H9 (cell line): Measurements from ENCODE around the gene MED25. TPM values are rescaled to one million over a fixed set of nuclear protein-coding genes. Genes with fewer than 3 reads are reported as not detected.

Experiments
- DNase-seq: peaks from one replicate; pipeline ENCODE4 v3.0.0-alpha.2; 2017
- H2AFZ ChIP-seq: one replicate; pipeline ENCODE4 v1.6.1; 2013; ENCODE audit warnings: mild to moderate bottlenecking, low read length, control low read depth, moderate library complexity
- H2AK5ac ChIP-seq: 2 replicates; pipeline ENCODE4 v1.6.1; 2013; ENCODE audit warnings: low read length, control low read depth, mixed read lengths; ENCODE audit not compliant: insufficient read length
- H2BK120ac ChIP-seq: one replicate; pipeline ENCODE4 v1.6.1; 2013; ENCODE audit warnings: low read depth, mild to moderate bottlenecking, low read length, control low read depth, inconsistent platforms; ENCODE audit not compliant: poor library complexity, severe bottlenecking
- H2BK12ac ChIP-seq: 2 replicates; pipeline ENCODE4 v1.6.1; 2013; ENCODE audit warnings: low read length, control low read depth, mixed read lengths, low read depth; ENCODE audit not compliant: insufficient read length
- H2BK15ac ChIP-seq: 2 replicates; pipeline ENCODE4 v1.6.1; 2013; ENCODE audit warnings: low read depth, low read length, control low read depth
- H2BK20ac ChIP-seq: one replicate; pipeline ENCODE4 v1.6.1; 2013; ENCODE audit warnings: low read depth, mild to moderate bottlenecking, low read length, control low read depth, inconsistent platforms; ENCODE audit not compliant: poor library complexity, severe bottlenecking
- H2BK5ac ChIP-seq: 2 replicates; pipeline ENCODE4 v1.6.1; 2013; ENCODE audit warnings: low read length, control low read depth, mixed read lengths; ENCODE audit not compliant: insufficient read length
- H3K14ac ChIP-seq: 2 replicates; pipeline ENCODE4 v1.6.1; 2013; ENCODE audit warnings: low read length, control low read depth; ENCODE audit not compliant: insufficient read depth
- H3K18ac ChIP-seq: 2 replicates; pipeline ENCODE4 v1.6.1; 2013; ENCODE audit warnings: low read depth, mild to moderate bottlenecking, mixed read lengths, low read length, control low read depth; ENCODE audit not compliant: insufficient read length
- H3K23ac ChIP-seq: 2 replicates; pipeline ENCODE4 v1.6.1; 2013; ENCODE audit warnings: low read length, control low read depth, mixed read lengths, low read depth; ENCODE audit not compliant: insufficient read length
- H3K23me2 ChIP-seq: 2 replicates; pipeline ENCODE4 v1.6.1; 2013; ENCODE audit warnings: low read depth, mild to moderate bottlenecking, mixed read lengths, low read length, control low read depth; ENCODE audit not compliant: insufficient read length, poor library complexity, severe bottlenecking
- H3K27ac ChIP-seq: 2 replicates; pipeline ENCODE4 v1.5.1; 2013; ENCODE audit warnings: low read length, control low read depth, mixed read lengths, low read depth; ENCODE audit not compliant: insufficient read length
- H3K27me3 ChIP-seq: 2 replicates; pipeline ENCODE4 v1.6.1; 2013; ENCODE audit warnings: low read length, control low read depth, inconsistent platforms; ENCODE audit not compliant: insufficient read depth
- H3K4ac ChIP-seq: 2 replicates; pipeline ENCODE4 v1.6.1; 2013; ENCODE audit warnings: low read depth, mild to moderate bottlenecking, control low read depth, inconsistent platforms, low read length, moderate library complexity
- H3K4me1 ChIP-seq: 2 replicates; pipeline ENCODE4 v1.6.1; 2013; ENCODE audit warnings: low read length, control low read depth, inconsistent platforms; ENCODE audit not compliant: insufficient read depth
- H3K4me2 ChIP-seq: 2 replicates; pipeline ENCODE4 v1.6.1; 2013; ENCODE audit warnings: low read length, control low read depth, mixed read lengths; ENCODE audit not compliant: insufficient read length, insufficient read depth
- H3K56ac ChIP-seq: 2 replicates; pipeline ENCODE4 v1.6.1; 2013; ENCODE audit warnings: low read depth, mild to moderate bottlenecking, mixed read lengths, low read length, control low read depth; ENCODE audit not compliant: insufficient read length
- H3K79me1 ChIP-seq: 2 replicates; pipeline ENCODE4 v1.6.1; 2013; ENCODE audit warnings: low read depth, mild to moderate bottlenecking, moderate library complexity, low read length, control low read depth, inconsistent platforms; ENCODE audit not compliant: insufficient read depth, poor library complexity, severe bottlenecking
- H3K79me2 ChIP-seq: 2 replicates; pipeline ENCODE4 v1.6.1; 2013; ENCODE audit warnings: low read length, control low read depth, inconsistent platforms; ENCODE audit not compliant: insufficient read depth
- H3K9ac ChIP-seq: 2 replicates; pipeline ENCODE4 v1.6.1; 2013; ENCODE audit warnings: low read length, control low read depth, mixed read lengths; ENCODE audit not compliant: insufficient read length; ENCODE audit errors: extremely low read depth
- H3K9me3 ChIP-seq: one replicate; pipeline ENCODE4 v1.6.1; 2013; ENCODE audit warnings: low read depth, low read length, inconsistent platforms; ENCODE audit not compliant: control insufficient read depth
- H3T11ph ChIP-seq: one replicate; pipeline ENCODE4 v1.6.1; 2013; ENCODE audit warnings: mild to moderate bottlenecking, low read length, control low read depth, inconsistent platforms
- H4K20me1 ChIP-seq: one replicate; pipeline ENCODE4 v1.6.1; 2013; ENCODE audit not compliant: control insufficient read depth, insufficient read length, insufficient read depth
- H4K5ac ChIP-seq: 2 replicates; pipeline ENCODE4 v1.6.1; 2013; ENCODE audit warnings: low read depth, mild to moderate bottlenecking, mixed read lengths, low read length, control low read depth; ENCODE audit not compliant: insufficient read length
- H4K8ac ChIP-seq: replicated peaks from 2 replicates; pipeline ENCODE4 v1.6.1; 2013; ENCODE audit warnings: low read length, control low read depth, mixed read lengths, low read depth; ENCODE audit not compliant: insufficient read length
- H4K91ac ChIP-seq: 2 replicates; pipeline ENCODE4 v1.6.1; 2013; ENCODE audit warnings: low read depth, mild to moderate bottlenecking, moderate library complexity, mixed read lengths, low read length, control low read depth; ENCODE audit not compliant: insufficient read length
- H3K27ac Mint-ChIP-seq, 3 experiments: 2 replicates in 2 of 3; 3 replicates in 1 of 3; pipeline ENCODE4 v1.8.0; 2020 to 2021; ENCODE audit warnings: mixed read lengths in 3 of 3, mild to moderate bottlenecking in 1 of 3, moderate library complexity in 1 of 3
- H3K27me3 Mint-ChIP-seq: 2 replicates; pipeline ENCODE4 v1.8.0; 2021; ENCODE audit warnings: low read depth, mild to moderate bottlenecking, moderate library complexity, mixed read lengths
- H3K36me3 Mint-ChIP-seq, 3 experiments: 2 replicates in 2 of 3; 3 replicates in 1 of 3; pipeline ENCODE4 v1.8.0; 2020 to 2021; ENCODE audit warnings: low read depth in 3 of 3, mixed read lengths in 3 of 3; ENCODE audit not compliant: insufficient read depth in 1 of 3
- H3K4me1 Mint-ChIP-seq, 2 experiments: 2 replicates each; pipeline ENCODE4 v1.8.0; 2020; ENCODE audit warnings: mixed read lengths in 2 of 2
- H3K4me3 Mint-ChIP-seq, 2 experiments: 2 replicates in 1 of 2; 3 replicates in 1 of 2; pipeline ENCODE4 v1.8.0; 2020 to 2021; ENCODE audit warnings: mild to moderate bottlenecking in 2 of 2, mixed read lengths in 2 of 2, moderate library complexity in 1 of 2
- H3K9me3 Mint-ChIP-seq, 2 experiments: 2 replicates in 1 of 2; 3 replicates in 1 of 2; pipeline ENCODE4 v1.8.0; 2020; ENCODE audit warnings: mild to moderate bottlenecking in 2 of 2, mixed read lengths in 2 of 2, moderate library complexity in 1 of 2
- WGBS: extraction: QIAGEN DNeasy Blood & Tissue Kit; methylation state at CpG from one replicate; pipeline ENCODE4 v1.1.7; 2013; ENCODE audit warnings: missing lambda C conversion rate, low lambda C conversion rate, mixed read lengths; ENCODE audit not compliant: insufficient read length; ENCODE audit errors: extremely low coverage; 5-methylcytosine and 5-hydroxymethylcytosine counted together
- total RNA-seq: library from RNA; stranded (reverse); gene quantifications from 2 replicates; pipeline ENCODE4 v1.2.1, GENCODE V29; 2021
- TF ChIP-seq, protein P1 (sequence below): fragments of 200-600 bp; sonication (generic); conservative IDR thresholded peaks from 3 replicates; pipeline ENCODE4 v1.8.0; 2021; ENCODE audit warnings: antibody characterized with exemption, mild to moderate bottlenecking

The MED25 gene
- total RNA-seq, 1 experiment from 2014 or later, result 77.5 TPM

GRCh38 chr19:49854378-49855263 is 36.5 kb downstream of the MED25 start:
- Histone ChIP-seq H2AK5ac (no peak overlapping the region), H3K27ac (no peak overlapping the region), H2BK12ac (no peak overlapping the region), H3K18ac (no peak overlapping the region), H3K56ac (no peak overlapping the region), H4K20me1 (peaks cover 6% of the 10 kb centered on the region), H3K9me3 (no peaks in the 10 kb centered on the region), H3K4me1 (no peaks in the 10 kb centered on the region; the same call in 1 of the 2 replicates), H2AFZ (no peak overlapping the region), H3K4me2 (no peak overlapping the region), H2BK15ac (no peak overlapping the region), H4K91ac (no peak overlapping the region), H3T11ph (no peak overlapping the region), H3K79me1 (peaks cover 11% of the 10 kb centered on the region), H4K5ac (no peak overlapping the region), H2BK120ac (no peak overlapping the region), H2BK5ac (no peak overlapping the region), H3K23me2 (peaks cover 10% of the 10 kb centered on the region), H3K9ac (no peak overlapping the region), H3K4ac (no peak overlapping the region), H3K23ac (no peak overlapping the region), H3K79me2 (peaks cover 9% of the 10 kb centered on the region; the same call in 1 of the 2 replicates), H2BK20ac (no peak overlapping the region), H3K27me3 (no peaks in the 10 kb centered on the region), H4K8ac (no peak overlapping the region), H3K14ac (no peak overlapping the region)
- Mint-ChIP-seq H3K4me1 (peaks cover 22 to 24% of the 10 kb centered on the region in 2 experiments), H3K9me3 (no peaks in the 10 kb centered on the region; a peak in 1 of 5 replicates), H3K27ac (no peak overlapping the region), H3K27me3 (peaks cover 2% of the 10 kb centered on the region; the same call in 1 of the 2 replicates), H3K36me3 (peaks cover 26 to 65% (median 60%) of the 10 kb centered on the region in 3 experiments), H3K4me3 (no peak overlapping the region)
- no peak for DNase-seq
- TF ChIP-seq, protein P1, sequence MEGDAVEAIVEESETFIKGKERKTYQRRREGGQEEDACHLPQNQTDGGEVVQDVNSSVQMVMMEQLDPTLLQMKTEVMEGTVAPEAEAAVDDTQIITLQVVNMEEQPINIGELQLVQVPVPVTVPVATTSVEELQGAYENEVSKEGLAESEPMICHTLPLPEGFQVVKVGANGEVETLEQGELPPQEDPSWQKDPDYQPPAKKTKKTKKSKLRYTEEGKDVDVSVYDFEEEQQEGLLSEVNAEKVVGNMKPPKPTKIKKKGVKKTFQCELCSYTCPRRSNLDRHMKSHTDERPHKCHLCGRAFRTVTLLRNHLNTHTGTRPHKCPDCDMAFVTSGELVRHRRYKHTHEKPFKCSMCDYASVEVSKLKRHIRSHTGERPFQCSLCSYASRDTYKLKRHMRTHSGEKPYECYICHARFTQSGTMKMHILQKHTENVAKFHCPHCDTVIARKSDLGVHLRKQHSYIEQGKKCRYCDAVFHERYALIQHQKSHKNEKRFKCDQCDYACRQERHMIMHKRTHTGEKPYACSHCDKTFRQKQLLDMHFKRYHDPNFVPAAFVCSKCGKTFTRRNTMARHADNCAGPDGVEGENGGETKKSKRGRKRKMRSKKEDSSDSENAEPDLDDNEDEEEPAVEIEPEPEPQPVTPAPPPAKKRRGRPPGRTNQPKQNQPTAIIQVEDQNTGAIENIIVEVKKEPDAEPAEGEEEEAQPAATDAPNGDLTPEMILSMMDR, result no peak
- WGBS, result no CpG with 5 or more reads among the region's 39 CpGs
